Common myeloid progenitor, CD34-positive (primary cell): Measurements from ENCODE around the gene DRC3.

Experiments
- CTCF ChIA-PET: fragments of 350-600 bp; sonication (Branson Sonifier 250); formaldehyde crosslinking; loops from one replicate; lab custom pipeline; 2021; ENCODE audit warnings: antibody characterized with exemption; lab: Charles Lee
- POLR2A ChIA-PET: fragments of 350-600 bp; sonication (Branson Sonifier 250); formaldehyde crosslinking; loops from one replicate; lab custom pipeline; 2021; ENCODE audit warnings: antibody characterized with exemption; lab: Charles Lee
- DNase-seq, 3 donors: peaks; one replicate each; pipeline versions ENCODE4 v3.0.0 to v3.0.0-alpha.2; 2013
- H3K27ac ChIP-seq, 2 experiments: 1 replicate in 1 of 2; 2 replicates in 1 of 2; pipeline ENCODE4 v1.7.0; 2013; ENCODE audit warnings: inconsistent platforms in 2 of 2, low read length in 2 of 2, mild to moderate bottlenecking in 2 of 2, low read depth in 1 of 2, moderate library complexity in 1 of 2; ENCODE audit not compliant: severe bottlenecking in 2 of 2, insufficient read depth in 1 of 2, poor library complexity in 1 of 2
- H3K27me3 ChIP-seq, 5 experiments: replicated peaks in 2 of 5; 1 replicate in 3 of 5; 2 replicates in 2 of 5; pipeline versions ENCODE4 v1.6.1 to v1.7.0; 2013; ENCODE audit warnings: low read length in 4 of 5, mild to moderate bottlenecking in 2 of 5, moderate library complexity in 2 of 5, inconsistent platforms in 1 of 5; ENCODE audit not compliant: insufficient read depth in 5 of 5, control insufficient read depth in 4 of 5
- H3K36me3 ChIP-seq, 4 experiments: 1 replicate in 2 of 4; 2 replicates in 2 of 4; pipeline versions ENCODE4 v1.6.1 to v1.7.0; 2013; ENCODE audit warnings: low read length in 3 of 4, control low read depth in 1 of 4, mild to moderate bottlenecking in 1 of 4; ENCODE audit not compliant: control insufficient read depth in 4 of 4, insufficient read depth in 4 of 4
- H3K4me1 ChIP-seq, 4 experiments: 1 replicate in 3 of 4; 2 replicates in 1 of 4; pipeline versions ENCODE4 v1.6.1 to v1.7.1; 2013; ENCODE audit warnings: low read length in 3 of 4, mild to moderate bottlenecking in 3 of 4, control low read depth in 1 of 4, inconsistent platforms in 1 of 4, moderate library complexity in 1 of 4; ENCODE audit not compliant: control insufficient read depth in 4 of 4, insufficient read depth in 4 of 4; ENCODE audit errors: control extremely low read depth in 1 of 4
- H3K4me3 ChIP-seq, 7 experiments: 1 replicate in 4 of 7; 2 replicates in 3 of 7; pipeline versions ENCODE4 v1.5.1 to v1.7.0; 2013; ENCODE audit warnings: mild to moderate bottlenecking in 7 of 7, low read length in 6 of 7, moderate library complexity in 6 of 7, inconsistent platforms in 2 of 7, low read depth in 2 of 7, control low read depth in 1 of 7; ENCODE audit not compliant: insufficient read depth in 4 of 7, control insufficient read depth in 1 of 7; ENCODE audit errors: extremely low read depth in 1 of 7
- H3K9me3 ChIP-seq, 5 experiments: 1 replicate in 4 of 5; 2 replicates in 1 of 5; pipeline versions ENCODE4 v1.6.1 to v1.7.1; 2013; ENCODE audit warnings: low read length in 4 of 5, mild to moderate bottlenecking in 2 of 5, inconsistent platforms in 1 of 5, low read depth in 1 of 5, moderate library complexity in 1 of 5; ENCODE audit not compliant: control insufficient read depth in 4 of 5, insufficient read depth in 2 of 5; ENCODE audit errors: control extremely low read depth in 1 of 5
- WGBS: methylation state at CpG from one replicate; pipeline ENCODE4 v1.1.5; 2013; ENCODE audit not compliant: insufficient coverage; 5-methylcytosine and 5-hydroxymethylcytosine counted together

The DRC3 gene

GRCh38 chr17:18006495-18007239 lies 34.0 kb downstream of the DRC3 start:
- H3K27ac ChIP-seq: no peak overlapping the region
- POLR2A ChIA-PET: no interaction called here
- no peak overlapping the region for H3K4me3 ChIP-seq
- DNase-seq: no peak
- WGBS: 89% methylated on average over 19 of the region's 31 CpGs
- peaks cover 0 to 37% (median 25%) of the 10 kb centered on the region in 4 experiments for H3K36me3 ChIP-seq
- H3K9me3 ChIP-seq: no peaks in the 10 kb centered on the region
- H3K27me3 ChIP-seq: no peaks in the 10 kb centered on the region
- H3K4me1 ChIP-seq: no peaks in the 10 kb centered on the region
- CTCF ChIA-PET: interaction anchor here (1.0 kb wide), 1 partner anchor 22 kb away, joined by 3 read pairs; no protein-coding TSS in a partner anchor

DNA sequence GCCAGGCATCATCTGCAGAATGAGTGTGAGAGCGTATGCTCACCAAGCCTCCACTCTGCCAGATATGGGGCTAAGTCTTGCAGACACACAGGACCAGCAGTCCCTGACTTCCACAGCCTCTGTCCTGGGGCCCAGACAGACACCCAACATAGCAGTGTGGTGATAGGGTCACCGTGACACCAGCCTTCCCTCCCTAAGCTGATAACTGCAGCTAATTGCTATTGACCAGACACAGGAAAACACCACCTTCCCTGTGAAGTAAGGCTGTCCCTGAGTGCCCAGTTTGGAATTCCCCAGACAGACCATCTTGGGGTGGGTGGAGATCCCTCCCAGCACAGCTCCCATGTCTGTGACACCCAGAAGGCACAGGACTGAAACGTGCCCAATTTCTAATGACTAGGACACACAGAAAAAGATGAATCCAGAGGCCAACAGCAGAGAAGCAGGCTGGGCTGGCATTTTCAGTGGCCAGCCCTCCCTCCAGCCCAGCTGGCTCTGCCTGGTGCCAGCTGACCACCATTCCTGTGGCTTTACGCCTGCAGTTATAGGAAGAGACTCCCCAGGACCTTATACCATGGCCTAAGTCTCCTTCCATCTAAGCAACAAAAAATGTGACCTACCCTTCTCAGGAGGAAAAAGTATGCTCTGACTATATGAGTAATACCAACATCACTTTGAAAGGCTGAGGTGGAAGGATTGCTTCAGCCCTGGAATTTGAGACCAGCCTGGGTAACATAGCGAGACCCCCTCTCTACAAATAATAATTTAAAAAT lies 36.0 kb downstream of the DRC3 start:
- ChIA-PET POLR2A (no interaction called here), CTCF (interaction anchor here (1.3 kb wide), 1 partner anchor 14 kb away, joined by 4 read pairs; no protein-coding TSS in a partner anchor)
- no peak for DNase-seq
- H3K4me1 ChIP-seq: no peaks in the 10 kb centered on the region
- no peaks in the 10 kb centered on the region for H3K27me3 ChIP-seq
- H3K4me3 ChIP-seq: no peak overlapping the region
- H3K9me3 ChIP-seq: no peaks in the 10 kb centered on the region
- H3K36me3 ChIP-seq: peaks cover 0 to 37% (median 27%) of the 10 kb centered on the region in 4 experiments
- H3K27ac ChIP-seq: no peak overlapping the region
- 80% methylated on average over 4 of the region's 5 CpGs for WGBS

GRCh38 chr17:18009609-18010420 lies 37.2 kb downstream of the DRC3 start:
- ChIA-PET CTCF (no interaction called here), POLR2A (interaction anchor here (0.7 kb wide), 1 partner anchor 126 kb away, joined by 3 read pairs; no protein-coding TSS in a partner anchor)
- Histone ChIP-seq H3K27me3 (no peaks in the 10 kb centered on the region), H3K27ac (no peak overlapping the region), H3K4me3 (no peak overlapping the region), H3K9me3 (no peaks in the 10 kb centered on the region), H3K4me1 (no peaks in the 10 kb centered on the region), H3K36me3 (peaks cover 0 to 42% (median 26%) of the 10 kb centered on the region in 4 experiments)
- WGBS: 91% methylated on average over 8 of the region's 8 CpGs
- no peak for DNase-seq

DNA sequence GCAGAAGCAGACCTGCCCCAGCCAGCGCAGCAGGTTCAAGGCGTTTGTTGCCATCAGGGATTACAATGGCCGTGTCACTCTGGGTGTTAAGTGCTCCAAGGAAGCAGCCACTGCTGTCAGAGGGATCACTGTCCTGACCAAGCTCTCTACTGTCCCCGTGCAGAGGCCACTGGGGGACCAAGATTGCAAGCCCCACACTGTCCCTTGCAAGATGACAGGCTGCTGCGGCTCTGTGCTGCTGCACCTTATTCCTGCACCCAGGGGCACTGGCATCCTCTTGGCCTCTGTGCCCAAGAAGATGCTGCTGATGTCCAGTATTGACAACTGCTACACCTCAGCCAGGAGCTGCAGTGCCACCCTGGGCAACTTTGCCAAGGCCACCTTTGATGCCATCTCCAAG lies 38.6 kb downstream of the DRC3 start:
- H3K27ac ChIP-seq: no peak overlapping the region
- 98% methylated on average over 5 of the region's 5 CpGs for WGBS
- no peak for DNase-seq
- no peak overlapping the region for H3K4me3 ChIP-seq
- ChIA-PET CTCF (no interaction called here), POLR2A (no interaction called here)
- H3K36me3 ChIP-seq: peaks cover 3 to 44% (median 31%) of the 10 kb centered on the region in 4 experiments
- H3K9me3 ChIP-seq: no peaks in the 10 kb centered on the region
- H3K27me3 ChIP-seq: no peaks in the 10 kb centered on the region
- no peaks in the 10 kb centered on the region for H3K4me1 ChIP-seq

DNA sequence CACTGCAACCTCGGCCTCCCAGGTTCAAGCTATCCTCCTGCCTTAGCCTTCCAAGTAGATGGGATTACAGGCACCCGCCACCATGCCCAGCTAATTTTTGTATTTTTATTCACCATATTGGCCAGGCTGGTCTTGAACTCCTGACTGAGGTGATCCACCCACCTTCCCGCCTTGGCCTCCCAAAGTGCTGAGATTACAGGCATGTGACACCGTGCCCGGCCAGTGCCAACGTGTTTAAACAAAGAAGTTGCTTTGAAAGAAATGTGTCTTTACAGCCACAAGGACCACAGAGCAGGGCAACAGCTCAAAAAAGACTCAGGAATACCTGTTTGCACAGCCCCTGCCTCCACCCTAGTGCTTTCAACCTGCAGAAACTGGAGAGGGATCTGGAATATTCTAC lies 41.3 kb downstream of the DRC3 start:
- H3K4me1 ChIP-seq: no peaks in the 10 kb centered on the region
- H3K4me3 ChIP-seq: no peak overlapping the region
- POLR2A ChIA-PET: no interaction called here
- H3K27ac ChIP-seq: no peak overlapping the region
- no peak for DNase-seq
- 97% methylated on average over 3 of the region's 6 CpGs for WGBS
- H3K9me3 ChIP-seq: no peaks in the 10 kb centered on the region
- CTCF ChIA-PET: interaction anchor here (1.4 kb wide), 1 partner anchor 19 kb away, joined by 3 read pairs; no protein-coding TSS in a partner anchor
- H3K36me3 ChIP-seq: peaks cover 3 to 54% (median 31%) of the 10 kb centered on the region in 4 experiments
- H3K27me3 ChIP-seq: no peaks in the 10 kb centered on the region

GRCh38 chr17:18015593-18015992 lies 42.9 kb downstream of the DRC3 start:
- Histone ChIP-seq H3K27me3 (no peaks in the 10 kb centered on the region), H3K27ac (no peak overlapping the region), H3K4me3 (no peak overlapping the region), H3K36me3 (peaks cover 3 to 50% (median 35%) of the 10 kb centered on the region in 4 experiments), H3K4me1 (no peaks in the 10 kb centered on the region), H3K9me3 (no peaks in the 10 kb centered on the region)
- ChIA-PET POLR2A (no interaction called here), CTCF (interaction anchor here (0.8 kb wide), 1 partner anchor 23 kb away, joined by 3 read pairs; no protein-coding TSS in a partner anchor)
- DNase-seq: no peak
- 99% methylated on average over 5 of the region's 5 CpGs for WGBS
